PC-9 (cell line): ENCODE measurements around the gene USP2.
A peak's percentile ranks its signal among the peaks of the same experiment; 100 is the strongest.

ENCODE experiments used
- CTCF ChIP-seq: fragments of 200-600 bp; sonication (generic); conservative IDR thresholded peaks from 2 replicates; pipeline ENCODE4 v1.6.1; 2017; ENCODE audit warnings: mixed run types, antibody characterized with exemption, mild to moderate bottlenecking, moderate library complexity
- EZH2 ChIP-seq: fragments of 200-600 bp; sonication (generic); IDR thresholded peaks from 2 replicates; pipeline ENCODE4 v1.8.0; 2017; ENCODE audit warnings: antibody characterized with exemption, low read depth

GRCh38 chr11:119371778-119372182, 9.7 kb downstream of the USP2 start:
- TF ChIP-seq EZH2 (no peak), CTCF (peak; percentile 47; the same call in 1 of the 2 replicates)
